Esophagus mucosa (tissue), 1 donor: ENCODE measurements around the gene C10orf143. TPM values are rescaled to one million over a fixed set of nuclear protein-coding genes. Genes with fewer than 3 reads are reported as not detected.
A peak's percentile ranks its signal among the peaks of the same experiment; 100 is the strongest.

ENCODE experiments used
- ATAC-seq: fragments of 200-7000 bp; cut with Tn5 transposase; one replicate; pipeline ENCODE4 v1.9.1; 2020
- total RNA-seq: library from RNA; stranded (reverse); gene quantifications from one replicate; pipeline ENCODE4 v1.2.4, GENCODE V29; 2023
- donor health status: DM: yes; HTN: yes; CAD: no.

Gene C10orf143
- total RNA-seq, 1 donor from 2014 or later, result 3.3 TPM

GRCh38 chr10:130052193-130052592 is 58.4 kb downstream of the C10orf143 start:
- no peak for ATAC-seq

- ATAC-seq, result no peak
Observed at GRCh38 chr10:130050721-130051120, 59.9 kb downstream of the C10orf143 start.

GRCh38 chr10:130049987-130050386 is 60.6 kb downstream of the C10orf143 start:
- no peak for ATAC-seq

- ATAC-seq, result no peak
Observed at GRCh38 chr10:130049244-130049643, 61.4 kb downstream of the C10orf143 start.

GRCh38 chr10:130048081-130048480 is 62.5 kb downstream of the C10orf143 start:
- no peak for ATAC-seq

- no peak for ATAC-seq
Observed at GRCh38 chr10:130047336-130047735, 63.3 kb downstream of the C10orf143 start.

- ATAC-seq, result no peak
Observed at GRCh38 chr10:130046591-130046990, 64.0 kb downstream of the C10orf143 start.

GRCh38 chr10:130045801-130046321 is 64.8 kb downstream of the C10orf143 start:
- ATAC-seq, result peak; percentile 14

GRCh38 chr10:130045091-130045652 is 65.5 kb downstream of the C10orf143 start:
- ATAC-seq, result no peak

- ATAC-seq, result no peak
Observed at GRCh38 chr10:130044067-130045061, 66.3 kb downstream of the C10orf143 start.

- ATAC-seq, result no peak
Observed at GRCh38 chr10:130043491-130043890, 67.1 kb downstream of the C10orf143 start.

GRCh38 chr10:130042381-130042780 is 68.2 kb downstream of the C10orf143 start:
- no peak for ATAC-seq

GRCh38 chr10:130041451-130042371 is 68.9 kb downstream of the C10orf143 start:
- ATAC-seq, result no peak

- ATAC-seq, result no peak
Observed at GRCh38 chr10:130040817-130041330, 69.8 kb downstream of the C10orf143 start.

- no peak for ATAC-seq
Observed at GRCh38 chr10:130040351-130040750, 70.3 kb downstream of the C10orf143 start.

- ATAC-seq, result no peak
Observed at GRCh38 chr10:130039141-130039540, 71.5 kb downstream of the C10orf143 start.

GRCh38 chr10:130038611-130039109 is 72.0 kb downstream of the C10orf143 start:
- no peak for ATAC-seq

GRCh38 chr10:130038019-130038555 is 72.5 kb downstream of the C10orf143 start:
- ATAC-seq, result no peak

- no peak for ATAC-seq
Observed at GRCh38 chr10:130037169-130037661, 73.4 kb downstream of the C10orf143 start.

- ATAC-seq, result no peak
Observed at GRCh38 chr10:130036296-130037065, 74.1 kb downstream of the C10orf143 start.

- ATAC-seq, result no peak
Observed at GRCh38 chr10:130029209-130029608, 81.4 kb downstream of the C10orf143 start.
